DND-41 (cell line): ENCODE results near the gene CTIF.

Source experiments
- EZH2 ChIP-seq: IDR thresholded peaks from 3 replicates; pipeline ENCODE4 v1.6.1; 2012; ENCODE audit warnings: borderline replicate concordance, low read depth, mild to moderate bottlenecking, moderate library complexity, low read length, inconsistent platforms; ENCODE audit not compliant: severe bottlenecking
- TF ChIP-seq, protein P1 (sequence below): IDR thresholded peaks from 2 replicates; pipeline ENCODE4 v1.5.1; 2012; ENCODE audit warnings: borderline replicate concordance, low read length, moderate library complexity, mild to moderate bottlenecking; ENCODE audit not compliant: poor library complexity, severe bottlenecking; ENCODE audit errors: extremely low read depth

GRCh38 chr18:48634491-48634890, 95.7 kb downstream of the CTIF start:
- TF ChIP-seq, protein P1, sequence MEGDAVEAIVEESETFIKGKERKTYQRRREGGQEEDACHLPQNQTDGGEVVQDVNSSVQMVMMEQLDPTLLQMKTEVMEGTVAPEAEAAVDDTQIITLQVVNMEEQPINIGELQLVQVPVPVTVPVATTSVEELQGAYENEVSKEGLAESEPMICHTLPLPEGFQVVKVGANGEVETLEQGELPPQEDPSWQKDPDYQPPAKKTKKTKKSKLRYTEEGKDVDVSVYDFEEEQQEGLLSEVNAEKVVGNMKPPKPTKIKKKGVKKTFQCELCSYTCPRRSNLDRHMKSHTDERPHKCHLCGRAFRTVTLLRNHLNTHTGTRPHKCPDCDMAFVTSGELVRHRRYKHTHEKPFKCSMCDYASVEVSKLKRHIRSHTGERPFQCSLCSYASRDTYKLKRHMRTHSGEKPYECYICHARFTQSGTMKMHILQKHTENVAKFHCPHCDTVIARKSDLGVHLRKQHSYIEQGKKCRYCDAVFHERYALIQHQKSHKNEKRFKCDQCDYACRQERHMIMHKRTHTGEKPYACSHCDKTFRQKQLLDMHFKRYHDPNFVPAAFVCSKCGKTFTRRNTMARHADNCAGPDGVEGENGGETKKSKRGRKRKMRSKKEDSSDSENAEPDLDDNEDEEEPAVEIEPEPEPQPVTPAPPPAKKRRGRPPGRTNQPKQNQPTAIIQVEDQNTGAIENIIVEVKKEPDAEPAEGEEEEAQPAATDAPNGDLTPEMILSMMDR = no peak
- TF ChIP-seq EZH2 = no peak
